ENCODE results near the gene FALEC. TPM values are rescaled to one million over a fixed set of nuclear protein-coding genes. Genes with fewer than 3 reads are reported as not detected.
A peak's percentile ranks its signal among the peaks of the same experiment; 100 is the strongest.

The FALEC gene
- total and polyA plus RNA-seq, 9 of the 15 experiments (the other 6 are each of a cell fraction or from before 2014, with no cell fraction given), result 0.15 to 1.8 (median 0.53) TPM; not detected in 5

GRCh38 chr1:150545486-150546032, 30.0 kb downstream of the FALEC start:
- Histone ChIP-seq H4K20me1 (replicated peaks; ENCODE audit: control insufficient read depth, insufficient read depth, low read length) (no peaks in the 10 kb centered on the region), H3K79me2 (ENCODE audit: control insufficient read depth, insufficient read depth, low read length) (peaks cover 38% of the 10 kb centered on the region), H3K4me3 (no peak overlapping the region), H3K27me3 (ENCODE audit: control insufficient read depth in 2 of 2, insufficient read depth in 2 of 2, low read length in 2 of 2) (no peaks in the 10 kb centered on the region), H3K36me3 (ENCODE audit: control insufficient read depth, insufficient read depth, low read length) (no peaks in the 10 kb centered on the region), H3K9ac (ENCODE audit: insufficient read depth in 1 of 2, low read depth in 2 of 2, low read length in 2 of 2) (peak overlapping the region in 1 of 2 experiments; percentile 69; a peak in 3 of 4 replicates), H3K4me1 (replicated peaks in 1 of 2; ENCODE audit: control insufficient read depth in 2 of 2, insufficient read depth in 2 of 2, low read length in 2 of 2) (peaks cover 30 to 59% of the 10 kb centered on the region in 2 experiments), H2AFZ (ENCODE audit: low read depth, low read length) (0 out of 2 replicates have a peak overlapping the region, but pooled peaks have one; percentile 35), H3K9me1 (ENCODE audit: control insufficient read depth, insufficient read depth, low read length) (no peaks in the 10 kb centered on the region), H3K9me3 (replicated peaks; ENCODE audit: control insufficient read depth, insufficient read depth, low read depth, low read length) (no peaks in the 10 kb centered on the region), H3K4me2 (ENCODE audit: insufficient read depth, low read length) (peak overlapping the region; percentile 59), H3K27ac (ENCODE audit: extremely low read depth, low read depth, low read length) (peak overlapping the region; percentile 87)
- 3% methylated on average over 6 of the region's 6 CpGs for WGBS (ENCODE audit: insufficient coverage, low coverage, missing lambda C conversion rate)
- no TSS peak for BruUV-seq (replicated peaks)
- peak; percentile 78 for ATAC-seq
- peak; percentile 98 for FAIRE-seq
- intact Hi-C loops (cut with micrococcal nuclease), result loop anchor here (2.0 to 10.0 kb wide), 5 partner anchors 29 to 432 kb away; partner anchors contain the start of genes CA14, ECM1 and RPRD2
- CTCF ChIA-PET (ENCODE audit: low intra/inter-chr PET ratio), result interaction anchor here (0.6 kb wide), 1 partner anchor 27 kb away, joined by 4 read pairs; no protein-coding TSS in a partner anchor
- DNase-seq (ENCODE audit: extremely low read depth in 1 of 4, low spot score in 3 of 4), result peak; percentile 74 to 98 (median 86)
- POLR2A ChIA-PET, result interaction anchor here (0.6 to 8.9 kb wide), 9 partner anchors 11 to 429 kb away, joined by 3 to 53 read pairs (median 4); partner anchors contain the start of genes FALEC and MCL1
- in situ Hi-C loops (cut with MboI), result no loop called here
- TF ChIP-seq CREB1 (IDR thresholded peaks at IDR 0.05), result peak; percentile 67; the same call in 1 of the 2 replicates
- no peak; the same call in 1 of the 2 replicates for TF ChIP-seq CREB1 (CRISPR knock-in tag; IDR thresholded peaks at IDR 0.05)
- no peak for TF ChIP-seq SMARCB1 (IDR thresholded peaks at IDR 0.05; ENCODE audit: insufficient read length, low read depth)
- no peak for TF ChIP-seq ATF1 (CRISPR knock-in tag; IDR thresholded peaks at IDR 0.05)
- peak; percentile 77 for TF ChIP-seq ATF1 (tag; IDR thresholded peaks at IDR 0.05)
- TF ChIP-seq MYNN (IDR thresholded peaks at IDR 0.05), result peak; percentile 50; the same call in 1 of the 2 replicates
- no peak for TF ChIP-seq MYNN (CRISPR knock-in tag; IDR thresholded peaks at IDR 0.05)
- TF ChIP-seq HOXB6 (CRISPR knock-in tag; IDR thresholded peaks at IDR 0.05; ENCODE audit: borderline replicate concordance), result no peak
- TF ChIP-seq XRCC4 (IDR thresholded peaks at IDR 0.05; ENCODE audit: extremely low read depth, insufficient read depth, insufficient read length), result no peak
- no peak for TF ChIP-seq RNF219 (CRISPR knock-in tag; IDR thresholded peaks at IDR 0.05)
- peak; percentile 99 for TF ChIP-seq ZBTB7A (IDR thresholded peaks at IDR 0.05; ENCODE audit: borderline replicate concordance, control insufficient read depth, low read depth, low read length)
- no peak for TF ChIP-seq ZBTB5 (IDR thresholded peaks at IDR 0.05)
- no peak for TF ChIP-seq ZNF280B (CRISPR knock-in tag; IDR thresholded peaks at IDR 0.05)
- no peak for TF ChIP-seq ZNF41 (CRISPR knock-in tag; conservative IDR thresholded peaks at IDR 0.05)
- TF ChIP-seq ZNF280A (IDR thresholded peaks at IDR 0.05; ENCODE audit: low read depth, partially characterized antibody), result no peak
- peak; percentile 87; the same call in 1 of the 2 replicates for TF ChIP-seq GATAD2A (IDR thresholded peaks at IDR 0.05)

Measured in K562 (cell line).